ENCODE results near the gene PHC2.

- no peak for TF ChIP-seq CTCF (IDR thresholded peaks at IDR 0.05)
- TF ChIP-seq ZFX (IDR thresholded peaks at IDR 0.05; ENCODE audit: borderline replicate concordance), result no peak
Observed at GRCh38 chr1:33407352-33408092, 23.4 kb downstream of the PHC2 start.

All from 22Rv1 (cell line).